Measurements from ENCODE around the gene SNX8.

DNA sequence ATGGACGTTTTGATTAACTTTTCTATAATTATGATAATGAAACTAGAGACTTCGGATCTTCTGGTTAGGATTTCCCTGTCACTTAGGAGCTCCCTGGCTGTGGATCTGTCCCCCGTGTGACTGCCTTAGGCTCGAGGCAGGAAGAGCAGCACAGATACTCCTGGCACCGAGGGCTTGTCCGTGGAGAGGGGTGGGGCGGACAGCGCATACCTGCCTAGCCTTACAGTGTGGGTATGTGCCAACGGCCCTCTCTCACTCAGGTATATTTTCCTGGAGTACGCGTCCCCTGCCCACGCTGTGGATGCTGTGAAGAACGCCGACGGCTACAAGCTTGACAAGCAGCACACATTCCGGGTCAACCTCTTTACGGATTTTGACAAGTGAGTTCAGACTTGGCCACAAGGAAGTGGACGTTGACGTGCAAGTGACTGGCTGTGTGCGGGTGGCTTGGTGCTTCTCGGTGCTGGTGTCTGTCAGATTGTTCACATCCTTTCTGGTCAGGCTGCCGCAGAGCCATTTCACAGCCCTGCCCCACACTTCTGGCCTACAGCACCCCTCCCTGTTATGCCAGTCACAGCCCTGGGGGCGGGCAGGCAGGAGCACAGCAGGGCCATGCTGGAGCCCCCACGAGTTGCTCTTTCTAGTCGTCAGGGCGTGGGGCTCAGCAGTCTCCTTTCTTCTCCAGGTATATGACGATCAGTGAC lies 48.3 kb upstream of the SNX8 start:
- TF ChIP-seq, protein P1, sequence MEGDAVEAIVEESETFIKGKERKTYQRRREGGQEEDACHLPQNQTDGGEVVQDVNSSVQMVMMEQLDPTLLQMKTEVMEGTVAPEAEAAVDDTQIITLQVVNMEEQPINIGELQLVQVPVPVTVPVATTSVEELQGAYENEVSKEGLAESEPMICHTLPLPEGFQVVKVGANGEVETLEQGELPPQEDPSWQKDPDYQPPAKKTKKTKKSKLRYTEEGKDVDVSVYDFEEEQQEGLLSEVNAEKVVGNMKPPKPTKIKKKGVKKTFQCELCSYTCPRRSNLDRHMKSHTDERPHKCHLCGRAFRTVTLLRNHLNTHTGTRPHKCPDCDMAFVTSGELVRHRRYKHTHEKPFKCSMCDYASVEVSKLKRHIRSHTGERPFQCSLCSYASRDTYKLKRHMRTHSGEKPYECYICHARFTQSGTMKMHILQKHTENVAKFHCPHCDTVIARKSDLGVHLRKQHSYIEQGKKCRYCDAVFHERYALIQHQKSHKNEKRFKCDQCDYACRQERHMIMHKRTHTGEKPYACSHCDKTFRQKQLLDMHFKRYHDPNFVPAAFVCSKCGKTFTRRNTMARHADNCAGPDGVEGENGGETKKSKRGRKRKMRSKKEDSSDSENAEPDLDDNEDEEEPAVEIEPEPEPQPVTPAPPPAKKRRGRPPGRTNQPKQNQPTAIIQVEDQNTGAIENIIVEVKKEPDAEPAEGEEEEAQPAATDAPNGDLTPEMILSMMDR (IDR thresholded peaks at IDR 0.05; ENCODE audit: low read depth, low read length) = no peak
- TF ChIP-seq EZH2phosphoT487 (IDR thresholded peaks at IDR 0.05; ENCODE audit: low read depth) = no peak
